Measurements from ENCODE around the gene NKX1-2. TPM values are rescaled to one million over a fixed set of nuclear protein-coding genes. Genes with fewer than 3 reads are reported as not detected.

Gene NKX1-2
- under 0.01 TPM for total RNA-seq

DNA sequence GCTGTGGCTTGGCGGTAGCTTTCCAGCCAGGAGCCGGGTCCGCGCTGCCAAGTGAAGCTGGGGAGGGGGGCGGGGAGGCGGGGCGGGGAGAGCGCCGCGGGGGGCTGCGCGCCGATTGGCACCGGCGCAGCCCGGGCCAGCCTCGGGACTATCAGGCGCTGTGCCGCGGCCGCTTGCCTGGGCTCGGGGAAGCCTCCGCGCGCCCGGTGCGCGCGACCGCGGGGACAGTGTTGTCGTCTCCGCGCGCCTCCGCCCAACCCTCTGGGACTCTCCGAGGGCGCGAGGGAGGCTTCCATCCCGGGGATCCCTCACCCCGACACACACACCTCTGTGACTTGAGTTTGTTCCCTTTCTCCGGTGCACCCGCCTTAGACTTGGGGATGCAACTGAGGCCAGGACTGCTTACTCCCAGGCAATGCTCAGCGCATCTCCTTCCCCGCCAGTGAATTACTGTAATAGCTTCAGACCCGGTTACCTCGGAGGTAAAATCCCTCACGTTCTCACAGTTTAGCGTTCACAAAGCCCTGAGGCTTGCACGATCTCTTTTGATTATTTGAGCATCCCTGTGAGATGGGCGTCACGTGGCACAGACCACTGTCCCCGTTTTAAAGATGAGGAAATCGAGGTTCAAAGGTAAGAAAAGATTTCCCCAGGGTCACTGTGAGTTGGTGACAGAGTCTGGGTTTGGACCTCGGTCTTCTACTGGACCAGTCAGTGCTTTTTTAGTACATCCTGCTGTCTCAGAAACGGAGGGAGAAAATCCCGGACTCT, at the start of gene NKX1-2:
Gene NKX1-2 (minus strand): TSS at position 24 of the 771 bp plus-strand sequence. CDS start 92 bp downstream, outside the sequence.
- FAIRE-seq (no peak), DNase-seq (ENCODE audit: low spot score in 2 of 2) (peak; percentile 57 to 64)

DNA sequence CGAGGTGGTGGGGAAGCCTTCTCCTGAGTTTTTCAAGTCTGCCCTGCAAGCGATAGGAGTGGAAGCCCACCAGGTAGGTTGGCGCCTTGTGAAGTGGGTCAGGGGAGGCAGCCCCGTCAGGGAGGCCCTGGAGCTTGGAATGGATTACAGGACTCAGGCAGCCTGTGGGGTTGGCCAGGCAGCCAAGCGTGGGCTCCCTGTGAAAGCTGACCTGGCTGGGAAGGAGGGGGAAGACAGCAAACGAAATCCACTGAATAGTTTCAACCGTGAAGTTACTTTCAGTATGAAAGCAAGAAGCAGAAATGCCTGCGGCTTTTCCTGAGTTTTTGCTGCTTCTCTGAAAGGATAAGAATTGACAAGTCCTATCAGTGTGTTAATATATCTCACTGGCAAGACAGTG, 48.2 kb upstream of the NKX1-2 start:
- FAIRE-seq (no peak), DNase-seq (ENCODE audit: low spot score in 2 of 2) (no peak)

DNA sequence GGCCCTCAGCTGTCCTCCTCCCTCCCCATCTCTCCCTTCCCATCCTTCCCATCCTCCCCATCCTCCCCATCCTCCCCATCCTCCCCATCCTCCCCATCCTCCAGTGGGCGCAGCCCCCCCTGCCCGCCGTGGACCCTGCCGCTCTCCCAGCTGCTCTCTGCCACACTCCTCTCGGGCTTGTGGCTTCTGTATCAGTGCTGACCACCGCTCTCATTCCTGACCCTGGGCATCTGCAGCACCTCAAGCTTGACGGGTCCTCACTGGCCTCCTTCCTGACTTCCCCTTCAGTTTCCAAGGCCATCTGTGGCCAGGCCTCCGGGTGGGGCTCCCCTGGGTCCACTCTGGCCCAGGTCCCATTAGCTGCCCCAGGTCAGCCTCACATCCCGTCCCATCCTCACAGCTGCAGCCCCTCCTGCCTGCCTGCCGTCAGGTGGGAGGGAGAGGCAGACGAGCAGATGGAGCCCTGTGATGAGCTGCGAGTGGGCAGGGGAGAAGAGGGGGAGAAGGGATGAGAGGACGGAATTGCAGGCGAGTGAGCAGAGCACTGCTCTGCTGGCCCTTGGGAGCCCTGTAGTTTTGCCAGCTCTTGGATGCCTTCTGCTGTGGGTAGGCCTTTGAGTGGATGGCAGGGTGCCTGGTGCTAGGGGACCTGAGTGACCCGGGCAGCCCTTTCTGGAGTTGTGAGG, 47.5 kb upstream of the NKX1-2 start:
- DNase-seq (ENCODE audit: low spot score in 2 of 2) (no peak), FAIRE-seq (no peak)

DNA sequence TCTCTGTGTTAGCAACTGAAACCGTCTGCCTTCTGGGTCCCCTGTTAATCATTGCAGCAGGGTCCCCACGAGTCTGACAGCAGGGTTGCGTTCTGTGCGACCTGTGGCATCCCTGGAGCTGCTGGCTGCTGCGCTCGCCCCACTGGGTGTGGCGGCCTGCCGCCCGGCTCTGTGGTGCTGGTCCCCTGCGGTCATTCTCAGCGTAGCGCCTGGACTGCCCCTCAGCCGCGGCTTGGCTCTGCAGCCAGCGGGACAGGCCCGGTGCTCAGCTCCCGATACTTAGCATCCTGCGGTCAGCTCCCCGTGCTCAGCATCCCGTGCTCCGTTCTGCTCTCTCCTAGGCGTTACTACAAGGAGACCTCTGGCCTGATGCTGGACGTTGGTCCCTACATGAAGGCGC, 46.8 kb upstream of the NKX1-2 start:
- no peak for FAIRE-seq

DNA sequence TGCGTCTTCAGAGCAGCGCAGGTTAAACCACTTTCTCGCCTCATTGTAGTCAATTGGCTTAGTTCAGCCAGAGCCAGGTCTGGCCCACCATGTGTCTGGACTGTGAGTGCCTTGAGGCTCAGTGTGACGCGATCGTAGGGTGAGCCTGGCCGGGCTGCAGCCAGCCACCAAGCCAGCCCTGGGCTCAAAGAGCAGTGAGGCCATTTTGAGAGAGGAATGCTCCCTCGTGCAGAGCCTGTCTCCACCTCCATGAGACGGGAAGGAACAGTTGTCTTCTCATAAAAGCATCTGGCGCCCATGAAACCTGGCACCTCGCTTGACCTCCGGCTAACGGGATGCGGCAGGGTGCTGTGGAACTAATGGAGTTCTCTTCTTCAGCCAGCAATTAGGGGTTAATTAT, 46.3 kb upstream of the NKX1-2 start:
- FAIRE-seq (no peak), DNase-seq (ENCODE audit: low spot score in 2 of 2) (no peak)

More for the DNA sequence above, 46.8 kb upstream of the NKX1-2 start:
- DNase-seq (ENCODE audit: low spot score in 2 of 2): no peak

DNA sequence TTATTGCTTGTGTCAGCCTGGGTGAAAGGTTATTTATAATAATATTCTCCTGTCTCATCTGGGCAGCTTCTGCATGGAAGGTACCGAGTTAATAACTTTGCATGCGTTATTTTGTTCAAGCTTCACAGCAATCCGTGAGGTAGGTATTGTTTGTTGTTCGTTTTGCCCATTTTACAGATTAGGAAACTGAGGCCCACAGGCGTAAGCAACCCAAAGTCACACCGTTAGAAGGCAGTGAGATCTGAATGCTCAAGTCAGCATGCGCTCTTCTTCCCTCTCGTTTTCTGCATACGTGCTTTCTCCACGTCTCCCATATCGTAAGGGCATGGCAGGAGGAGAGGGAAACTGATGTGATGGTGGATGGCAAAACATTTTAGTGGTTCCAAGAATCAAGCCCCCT, 45.9 kb upstream of the NKX1-2 start:
- FAIRE-seq: no peak
- no peak for DNase-seq (ENCODE audit: low spot score in 2 of 2)

DNA sequence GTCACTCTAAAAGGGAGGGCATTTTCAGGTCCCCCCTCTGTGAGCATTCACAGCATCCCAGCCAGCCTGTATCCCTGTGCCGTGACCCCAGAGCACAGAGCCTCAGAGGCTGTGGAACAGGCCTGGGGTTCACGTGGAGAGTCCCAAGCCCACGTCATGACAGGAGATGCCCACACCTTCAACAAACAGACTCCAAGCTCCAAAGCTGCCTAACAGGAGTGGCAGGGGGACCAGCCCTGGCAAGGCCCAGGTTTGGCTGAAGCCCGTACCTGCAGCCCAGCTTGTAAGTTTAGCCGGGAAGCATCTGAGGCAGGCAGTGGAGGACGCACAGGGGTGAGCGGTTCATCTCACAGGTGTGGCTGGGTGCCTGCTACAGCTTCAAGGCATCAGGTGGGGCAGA, 45.3 kb upstream of the NKX1-2 start:
- FAIRE-seq: no peak
- no peak for DNase-seq (ENCODE audit: low spot score in 2 of 2)

DNA sequence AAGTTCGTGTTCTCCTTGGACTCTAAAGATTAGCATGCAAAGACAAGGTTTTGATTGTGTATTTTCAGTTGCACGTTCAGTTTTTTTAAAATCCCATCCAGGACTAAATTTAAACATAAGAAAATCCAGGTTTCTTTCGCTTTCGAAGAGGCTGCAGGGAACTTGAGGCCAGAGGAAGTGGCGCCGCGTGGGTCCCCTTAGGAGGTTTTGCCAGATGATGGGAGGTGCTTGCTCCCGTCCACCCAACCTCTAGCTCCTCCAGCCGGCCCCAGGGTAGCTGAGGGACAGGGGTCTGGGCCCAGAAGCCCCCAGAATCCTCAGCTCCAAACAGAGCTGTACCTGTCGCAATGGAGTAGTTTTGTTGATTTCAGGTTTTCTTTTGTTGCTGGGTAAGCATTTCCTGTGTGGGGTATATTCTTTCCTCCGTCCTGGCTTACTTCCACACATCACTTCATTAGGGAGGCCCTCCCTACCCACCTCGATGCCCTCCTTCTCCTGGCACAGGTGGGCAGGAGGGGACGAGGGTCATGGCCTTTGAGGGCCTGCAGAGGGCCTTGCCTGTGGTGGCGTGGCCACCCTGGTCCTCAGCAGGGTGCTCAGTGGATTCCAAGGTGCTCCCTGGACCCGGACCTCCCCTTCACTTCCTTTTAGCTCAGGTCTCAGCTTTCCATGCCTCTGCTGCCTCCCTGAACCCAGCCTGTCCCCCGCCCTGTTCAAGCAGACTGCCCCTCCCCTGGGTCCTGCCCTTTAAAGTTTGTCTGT, 44.4 kb upstream of the NKX1-2 start:
- no peak for DNase-seq (ENCODE audit: low spot score in 2 of 2)
- no peak for FAIRE-seq

DNA sequence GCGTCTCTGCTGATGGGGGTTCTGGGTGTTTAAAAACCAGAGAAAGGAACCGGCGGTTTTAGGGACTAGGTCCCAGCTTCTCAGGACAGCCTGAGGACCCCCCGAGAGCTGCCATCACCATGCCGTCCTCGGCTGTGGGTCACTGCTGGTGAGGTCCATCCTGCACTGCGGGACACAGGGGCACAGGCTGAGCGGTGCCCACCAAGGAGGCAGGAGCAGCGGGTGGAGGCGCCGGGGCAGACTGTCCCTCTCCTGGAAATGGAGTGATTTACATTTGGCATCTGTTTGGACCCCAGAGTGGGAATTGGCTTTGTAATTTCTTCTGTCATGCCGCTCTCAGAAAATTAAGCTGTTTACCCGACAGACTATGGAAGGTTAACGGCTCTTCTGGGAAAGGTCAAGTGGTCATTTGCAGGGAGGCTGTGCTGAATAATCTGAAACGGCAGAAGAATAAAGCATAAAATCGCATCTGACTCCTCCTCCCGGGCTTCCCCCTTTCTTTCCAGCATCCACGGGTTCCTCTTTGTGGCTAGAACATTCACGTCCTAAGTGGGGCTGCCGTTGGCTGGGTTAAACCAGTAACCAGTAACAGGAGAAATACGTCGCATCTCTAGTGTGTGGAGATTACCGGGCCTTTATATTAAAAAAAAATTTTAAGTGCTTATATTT, 43.5 kb upstream of the NKX1-2 start:
- DNase-seq (ENCODE audit: low spot score in 2 of 2): no peak
- FAIRE-seq: no peak

DNA sequence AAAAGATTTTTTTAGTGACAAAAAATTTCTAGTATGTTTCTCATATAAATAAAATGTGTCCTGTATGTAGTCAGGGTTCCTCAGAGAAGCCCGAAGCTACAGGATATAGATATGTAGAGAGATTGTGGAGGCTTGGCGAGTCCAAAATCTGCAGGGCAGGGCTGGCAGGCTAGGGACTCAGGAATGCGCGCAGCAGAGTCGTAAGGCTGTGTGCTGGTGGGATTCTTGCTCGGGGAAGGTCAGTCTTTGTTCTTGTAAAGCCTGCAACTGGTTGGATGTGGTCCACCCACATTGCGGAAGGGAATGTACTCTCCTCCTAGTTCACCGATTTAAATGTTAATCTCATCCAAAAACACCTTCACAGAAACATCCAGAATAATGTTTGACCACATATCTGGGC, 42.4 kb upstream of the NKX1-2 start:
- DNase-seq (ENCODE audit: low spot score in 2 of 2) (no peak), FAIRE-seq (no peak)

DNA sequence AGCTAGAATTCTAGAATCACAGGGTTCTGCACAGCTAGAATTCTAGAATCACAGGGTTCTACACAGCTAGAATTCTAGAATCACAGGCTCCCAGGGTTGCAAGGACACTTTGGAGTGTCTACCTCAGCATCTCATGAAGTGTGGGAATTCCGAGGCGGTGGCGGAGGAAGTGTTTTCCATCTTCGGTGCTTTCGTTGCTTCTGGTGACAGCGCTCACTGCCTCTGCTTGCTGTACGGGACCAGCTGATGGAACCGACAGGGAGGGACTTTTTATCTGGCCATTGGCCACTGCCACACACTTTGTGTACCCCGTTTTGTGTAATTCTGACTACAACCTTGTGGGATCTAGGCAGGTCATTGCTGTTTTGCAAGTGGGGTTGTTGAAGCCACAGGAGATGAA, 41.3 kb upstream of the NKX1-2 start:
- DNase-seq (ENCODE audit: low spot score in 2 of 2) (no peak), FAIRE-seq (no peak)

DNA sequence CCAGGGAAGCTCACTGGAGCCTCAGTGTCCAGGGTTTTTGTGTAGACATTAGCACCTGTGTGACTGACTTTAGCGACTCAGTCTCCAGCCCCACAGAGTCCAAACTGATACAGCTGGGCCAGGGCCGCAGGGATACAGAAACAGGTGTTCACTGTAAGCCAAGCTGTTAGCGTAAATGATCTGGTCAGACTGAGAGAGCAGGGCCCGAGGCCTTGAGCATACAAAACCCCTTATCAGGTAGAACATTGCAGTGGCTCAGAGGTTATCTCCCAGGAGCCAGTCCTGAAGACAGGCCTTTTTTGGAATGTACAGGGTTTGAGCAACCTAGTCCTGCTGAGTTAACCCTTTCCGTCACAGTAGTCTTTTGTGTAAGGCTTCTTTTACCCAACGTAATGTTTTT, 36.8 kb upstream of the NKX1-2 start:
- DNase-seq (ENCODE audit: low spot score in 2 of 2): no peak
- no peak for FAIRE-seq

DNA sequence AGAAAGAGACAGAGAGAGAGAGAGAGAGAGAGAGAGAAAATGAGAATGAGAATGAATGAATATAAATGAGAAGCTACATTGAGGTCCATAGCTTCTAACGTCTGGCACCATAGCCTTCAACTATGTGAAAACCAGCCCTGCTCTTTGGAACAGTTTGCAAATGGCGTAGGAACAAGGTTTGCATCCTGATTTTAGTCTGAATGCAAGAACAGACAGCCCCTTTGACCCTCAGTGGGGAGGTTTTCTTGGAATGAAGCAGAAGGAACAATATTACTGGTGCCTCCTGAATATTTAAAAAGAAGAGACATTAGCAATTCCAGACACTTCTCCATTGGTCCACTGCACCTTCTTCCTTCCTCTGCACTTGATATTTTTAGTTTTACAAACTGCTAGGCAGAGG, 34.8 kb upstream of the NKX1-2 start:
- DNase-seq (ENCODE audit: low spot score in 2 of 2): no peak

DNA sequence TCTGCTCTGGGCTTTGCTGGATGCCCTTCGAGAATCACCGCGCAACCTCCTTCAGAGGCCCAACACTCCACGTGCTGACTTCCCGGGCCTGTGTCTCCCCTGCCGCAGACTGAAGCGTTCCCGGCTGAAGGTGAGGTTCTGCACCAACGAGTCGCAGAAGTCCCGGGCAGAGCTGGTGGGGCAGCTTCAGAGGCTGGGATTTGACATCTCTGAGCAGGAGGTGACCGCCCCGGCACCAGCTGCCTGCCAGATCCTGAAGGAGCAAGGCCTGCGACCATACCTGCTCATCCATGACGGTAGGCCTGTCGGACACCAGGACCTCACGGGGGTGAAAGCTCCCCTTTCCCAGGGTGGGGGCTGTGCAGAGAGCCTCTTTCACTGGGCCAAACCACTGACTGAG, 34.2 kb upstream of the NKX1-2 start:
- FAIRE-seq (no peak), DNase-seq (ENCODE audit: low spot score in 2 of 2) (no peak)

More for the DNA sequence above, 34.8 kb upstream of the NKX1-2 start:
- FAIRE-seq: no peak

DNA sequence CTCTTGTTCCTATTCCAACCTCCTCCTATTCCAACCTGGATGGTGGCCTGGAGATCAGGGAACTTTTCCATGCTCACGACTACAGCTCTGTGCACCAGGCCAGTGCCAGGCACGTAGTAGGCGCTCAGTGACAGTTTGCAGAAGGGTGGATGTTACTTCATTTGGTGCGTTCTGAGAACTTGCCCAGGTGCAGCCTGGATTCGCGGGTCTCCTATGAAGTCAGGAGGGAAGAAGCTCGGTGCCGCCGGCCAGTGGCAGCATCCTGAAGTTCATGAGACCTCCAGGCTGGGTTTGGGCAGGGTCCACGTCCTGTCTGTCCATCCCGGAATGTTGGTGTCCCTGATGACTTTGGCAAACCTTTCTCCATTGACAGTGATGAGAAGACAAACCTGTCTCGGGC, 33.0 kb upstream of the NKX1-2 start:
- FAIRE-seq: no peak

DNA sequence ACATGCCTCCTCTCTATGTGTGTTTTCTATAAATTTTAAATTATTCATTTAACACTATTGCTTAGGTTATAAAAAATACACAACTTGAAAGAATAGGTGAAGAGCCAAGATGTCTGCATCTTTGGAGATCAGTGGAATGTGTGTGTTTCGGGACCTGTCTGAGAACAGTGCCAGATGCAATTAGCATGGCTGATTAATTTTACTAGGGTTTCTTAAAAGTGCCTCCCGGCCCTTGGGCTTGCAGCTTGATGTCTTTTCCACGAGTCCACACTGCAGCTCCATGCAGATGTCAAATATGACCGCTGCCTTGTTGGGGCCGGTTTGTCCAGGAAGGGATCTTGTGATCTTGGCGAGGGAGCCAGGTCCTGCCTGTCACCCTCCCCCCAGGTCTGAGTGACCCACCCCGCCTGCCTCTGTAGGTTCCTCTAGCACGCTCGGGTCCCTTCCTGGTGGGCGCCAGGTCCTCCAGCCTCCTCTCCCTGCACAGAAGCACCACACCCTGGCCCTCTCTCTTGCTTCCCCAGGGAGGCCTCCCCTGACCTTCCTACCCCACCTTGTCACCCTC, 32.5 kb upstream of the NKX1-2 start:
- DNase-seq (ENCODE audit: low spot score in 2 of 2) (no peak), FAIRE-seq (no peak)

More for the DNA sequence above, 33.0 kb upstream of the NKX1-2 start:
- no peak for DNase-seq (ENCODE audit: low spot score in 2 of 2)

DNA sequence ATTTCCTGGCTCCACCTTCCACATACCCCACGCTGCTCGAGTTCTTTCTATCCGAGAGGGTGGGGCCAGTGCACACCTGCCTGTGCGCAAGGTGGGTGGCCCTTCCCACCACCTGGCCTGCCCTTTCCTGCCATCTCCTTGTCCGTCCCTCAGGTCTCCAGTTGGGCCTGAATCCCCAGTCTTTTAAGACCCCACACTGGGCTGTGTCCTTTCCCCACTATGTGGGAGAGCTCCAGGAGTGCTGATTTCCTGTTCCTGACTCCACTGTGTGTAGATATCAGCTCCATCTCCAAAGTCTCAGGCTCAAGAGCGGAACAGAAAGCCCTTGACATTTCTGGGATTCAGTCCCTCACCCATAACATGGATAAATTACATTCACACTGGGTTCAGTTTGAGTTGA, 31.9 kb upstream of the NKX1-2 start:
- FAIRE-seq (no peak), DNase-seq (ENCODE audit: low spot score in 2 of 2) (no peak)

DNA sequence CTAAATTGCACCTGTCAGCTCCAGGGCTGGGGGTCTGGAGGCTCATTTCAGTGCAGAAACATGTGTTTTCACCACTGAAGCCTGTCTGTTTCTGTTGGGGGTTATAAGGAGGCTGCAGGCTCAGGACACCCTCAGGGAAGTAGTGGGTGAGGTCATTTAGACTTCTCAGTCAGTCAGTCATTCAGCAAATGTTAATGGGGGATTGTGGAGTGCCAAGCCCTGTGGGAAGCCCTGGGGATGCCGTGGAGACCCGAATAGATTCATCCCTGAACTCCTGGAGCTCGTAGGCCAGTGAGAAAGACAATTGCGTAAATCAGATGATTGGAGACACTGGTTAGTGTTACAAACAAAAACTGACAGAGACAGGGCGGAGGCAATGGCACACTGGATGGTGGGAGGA, 31.0 kb upstream of the NKX1-2 start:
- DNase-seq (ENCODE audit: low spot score in 2 of 2): no peak

DNA sequence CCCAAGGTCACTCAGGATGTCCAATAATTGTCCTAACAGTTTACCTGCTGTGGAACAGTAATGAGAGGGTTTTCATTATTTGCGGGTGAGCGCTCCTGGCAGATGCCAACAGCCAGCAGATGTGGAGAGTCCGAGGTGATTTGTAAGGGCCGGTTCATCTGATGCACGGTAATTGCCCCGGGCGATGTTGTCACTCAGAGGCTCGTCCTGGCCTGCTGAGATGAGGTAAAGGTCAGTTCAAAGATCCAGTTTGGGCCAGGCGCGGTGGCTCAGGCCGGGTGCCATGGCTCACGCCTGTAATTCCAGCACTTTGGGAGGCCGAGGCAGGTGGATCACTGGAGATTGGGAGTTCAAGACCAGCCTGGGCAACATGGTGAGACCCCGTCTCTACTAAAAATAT, 28.7 kb upstream of the NKX1-2 start:
- DNase-seq (ENCODE audit: low spot score in 2 of 2): no peak
- no peak for FAIRE-seq

More for the DNA sequence above, 31.0 kb upstream of the NKX1-2 start:
- no peak for FAIRE-seq

DNA sequence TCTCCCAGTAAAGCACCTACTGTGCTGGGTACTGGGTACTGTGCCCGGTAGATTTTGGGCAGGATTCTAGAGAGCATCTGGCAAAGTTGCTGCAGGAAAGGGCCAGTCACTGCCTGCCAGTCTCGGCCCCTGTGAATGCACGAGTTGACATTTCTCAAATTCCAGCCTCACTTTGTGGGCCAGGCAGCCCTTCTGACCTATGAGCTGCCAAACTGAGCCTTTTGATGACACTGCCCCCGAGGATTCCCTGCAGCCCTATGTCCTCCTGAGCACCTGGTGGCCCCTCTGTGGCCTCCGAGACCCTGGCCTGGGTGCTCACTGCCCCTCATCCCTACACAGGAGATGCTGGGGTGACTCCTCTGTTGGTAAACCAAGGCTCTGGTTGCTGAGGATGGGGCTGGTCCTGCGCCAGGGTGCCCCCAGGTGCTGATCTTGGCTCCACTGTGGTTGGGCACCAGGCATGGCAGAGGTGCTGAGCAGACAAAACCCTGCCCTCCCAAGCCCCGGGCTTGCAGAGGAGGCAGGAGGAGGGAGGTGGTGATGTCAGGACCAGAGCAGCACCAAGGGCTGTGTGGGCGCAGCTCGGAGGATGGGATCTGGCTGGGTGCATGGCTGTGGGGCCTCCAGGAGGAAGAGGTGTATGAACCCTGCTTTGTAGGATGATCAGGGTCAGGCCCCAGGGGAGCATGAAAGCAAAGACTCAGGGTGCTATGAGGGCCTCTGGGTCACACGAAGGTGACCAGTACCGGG, 28.0 kb upstream of the NKX1-2 start:
- FAIRE-seq (no peak), DNase-seq (ENCODE audit: low spot score in 2 of 2) (no peak)

Data from frontal cortex (tissue), 4 donors.